AG20443 (cell line): ENCODE results near the gene ROR1.
"Not testable (repeated sequence)": the region's sequence is repeated elsewhere in the genome, so short reads cannot be mapped to it uniquely, and the experiment has no call there.

Experiments
- DNase-seq: peaks from one replicate; pipeline ENCODE4 v3.0.0; 2012; ENCODE audit warnings: low spot score, mixed read lengths

Gene ROR1

DNA sequence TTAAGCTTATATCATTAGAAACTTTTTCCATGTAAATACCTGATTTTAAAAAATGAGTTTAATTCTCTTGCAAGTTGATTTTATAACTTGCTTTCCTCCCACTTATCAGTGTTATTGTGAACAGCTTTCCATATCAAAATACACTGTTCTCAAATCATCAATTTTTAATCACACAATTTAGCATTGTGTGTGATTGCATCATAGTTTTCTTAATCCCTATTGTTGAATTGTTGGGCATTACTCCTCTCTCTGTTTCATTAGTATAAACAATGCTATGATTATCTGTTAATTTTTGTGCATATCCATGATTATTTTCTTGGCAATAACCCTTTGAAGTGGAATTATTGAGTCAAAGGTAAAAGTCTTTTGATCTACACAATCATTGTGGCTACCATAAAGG is 48.7 kb downstream of the ROR1 start:
- no peak for DNase-seq

GRCh38 chr1:63824451-63824850 is 50.6 kb downstream of the ROR1 start:
- DNase-seq = no peak

- DNase-seq = no peak
Observed at GRCh38 chr1:63825111-63825510, 51.3 kb downstream of the ROR1 start.

DNA sequence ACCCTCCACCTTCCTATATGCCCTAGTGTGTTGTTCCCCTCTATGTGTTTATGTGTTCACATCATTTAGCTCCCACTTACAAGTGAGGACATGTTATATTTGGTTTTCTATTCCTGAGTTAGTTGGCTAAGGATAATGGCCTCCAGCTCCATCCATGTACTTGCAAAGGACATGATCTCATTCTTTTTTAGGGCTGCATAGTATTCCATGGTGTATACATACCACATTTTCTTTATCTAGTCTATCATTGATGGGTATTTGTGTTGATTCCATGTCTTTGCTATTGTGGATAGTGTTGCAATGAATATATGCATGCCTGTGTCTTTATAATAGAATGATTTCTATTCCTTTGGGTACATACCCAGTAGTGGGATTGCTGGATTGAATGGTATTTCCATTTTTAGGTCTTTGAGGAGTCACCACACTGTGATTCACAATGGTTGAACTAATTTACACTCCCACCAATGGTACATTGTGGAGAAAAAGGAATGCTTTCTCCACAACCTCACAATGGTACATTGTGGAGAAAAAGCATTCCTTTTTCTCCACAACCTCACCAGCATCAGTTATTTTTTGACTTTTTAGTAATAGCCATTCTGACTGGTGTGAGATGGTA is 52.5 kb downstream of the ROR1 start:
- not testable (repeated sequence) for DNase-seq

DNA sequence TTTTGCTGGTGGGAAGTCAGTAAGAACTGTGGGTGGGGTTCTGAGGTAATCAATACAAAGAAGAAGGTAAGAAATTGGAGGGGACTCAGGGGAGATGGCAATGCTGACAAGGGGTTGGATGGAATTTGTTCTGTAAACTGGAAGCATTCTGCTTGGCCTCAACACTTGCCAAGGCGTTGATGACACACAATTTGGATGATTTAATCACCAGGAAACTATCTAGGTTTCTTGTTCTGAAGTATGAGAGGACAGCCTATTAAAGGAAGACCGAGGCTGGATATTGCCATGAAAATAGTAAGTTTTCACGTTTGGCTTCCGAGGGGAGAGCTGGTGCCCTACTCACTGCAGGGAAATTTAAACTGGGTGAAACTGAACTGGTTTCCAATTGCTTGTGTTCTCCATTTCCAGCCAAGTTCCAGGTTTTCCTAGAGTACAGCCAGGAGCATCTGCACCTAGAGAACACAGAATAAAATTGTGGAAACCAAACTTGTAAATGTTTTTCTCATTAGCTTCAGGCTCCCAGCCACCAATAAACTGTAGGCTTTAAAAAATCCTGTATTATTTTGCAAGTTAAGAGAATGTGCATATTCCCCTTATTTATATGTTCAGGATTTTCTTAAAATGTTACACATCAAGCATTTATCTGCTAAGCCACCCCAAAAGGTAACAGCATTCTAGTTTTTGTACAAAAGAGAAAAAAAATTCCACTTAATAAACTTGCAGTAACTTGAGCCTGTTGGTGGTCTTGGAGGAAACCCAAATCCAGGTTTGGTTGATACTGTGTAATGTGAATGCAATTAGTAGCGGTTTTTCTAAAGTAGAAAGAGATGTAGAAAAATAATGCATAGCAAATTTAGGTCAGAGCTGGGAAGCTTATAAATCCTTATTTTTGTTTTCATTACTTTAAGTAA is 53.8 kb downstream of the ROR1 start:
- DNase-seq = peak; percentile 56

GRCh38 chr1:63828322-63829044 is 54.7 kb downstream of the ROR1 start:
- no peak for DNase-seq

- DNase-seq = peak; percentile 38
Observed at GRCh38 chr1:63829349-63830327, 55.8 kb downstream of the ROR1 start.

DNA sequence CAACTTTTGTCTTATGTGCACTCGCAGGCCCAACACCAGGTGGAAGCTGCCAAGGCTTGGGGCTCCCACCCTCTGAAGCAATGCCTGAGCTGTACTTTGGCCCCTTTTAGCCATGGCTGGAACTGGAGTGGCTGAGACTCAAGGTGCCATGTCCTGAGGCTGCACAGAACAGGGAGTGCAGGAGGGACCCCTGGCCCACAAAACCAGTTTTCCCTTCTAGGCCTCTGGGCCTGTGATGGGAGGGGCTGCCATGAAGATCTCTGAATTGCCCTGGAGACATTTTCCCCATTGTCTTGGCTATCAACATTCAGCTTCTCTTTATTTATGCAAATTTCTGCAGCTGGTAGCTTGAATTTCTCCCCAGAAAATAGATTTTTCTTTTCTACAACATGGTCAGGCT is 57.6 kb downstream of the ROR1 start:
- no peak for DNase-seq

DNA sequence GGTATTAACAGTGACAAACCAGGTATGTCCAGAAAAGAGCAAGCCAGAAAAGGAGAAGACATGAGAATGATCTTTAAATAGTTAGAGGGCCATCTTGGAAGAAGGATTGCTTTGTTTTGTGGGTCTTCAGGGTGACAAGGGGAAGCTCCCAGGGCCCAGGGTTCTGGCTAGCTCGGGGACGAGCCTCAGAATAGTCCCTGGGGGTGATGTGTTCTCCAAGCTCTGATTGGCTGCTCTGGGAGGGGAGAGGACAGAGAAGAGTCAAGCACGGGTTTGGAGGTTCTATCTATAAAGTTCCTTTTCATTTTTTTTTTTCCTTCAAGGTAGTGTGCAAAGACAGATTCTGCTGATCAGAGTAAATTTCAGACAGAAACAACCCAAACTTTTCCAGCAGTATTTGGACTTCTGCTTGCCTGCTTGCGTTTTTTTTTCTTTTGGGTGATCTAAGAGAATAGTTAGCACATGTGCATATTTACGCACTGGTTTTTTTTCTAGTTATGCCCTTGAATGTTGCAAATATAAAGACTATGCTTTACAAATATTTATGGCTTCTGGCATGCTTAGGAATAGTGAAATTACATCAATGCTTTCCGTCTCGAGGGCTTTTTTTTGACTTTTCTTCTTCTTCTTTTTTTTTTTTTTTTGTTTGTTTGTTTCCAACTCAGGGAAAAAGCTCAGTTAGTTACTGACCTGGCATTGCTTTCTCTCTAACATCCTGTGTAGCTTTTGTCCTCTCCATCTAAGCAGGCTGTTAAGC is 59.7 kb downstream of the ROR1 start:
- no peak for DNase-seq

- DNase-seq = no peak
Observed at GRCh38 chr1:63835128-63835527, 61.3 kb downstream of the ROR1 start.

DNA sequence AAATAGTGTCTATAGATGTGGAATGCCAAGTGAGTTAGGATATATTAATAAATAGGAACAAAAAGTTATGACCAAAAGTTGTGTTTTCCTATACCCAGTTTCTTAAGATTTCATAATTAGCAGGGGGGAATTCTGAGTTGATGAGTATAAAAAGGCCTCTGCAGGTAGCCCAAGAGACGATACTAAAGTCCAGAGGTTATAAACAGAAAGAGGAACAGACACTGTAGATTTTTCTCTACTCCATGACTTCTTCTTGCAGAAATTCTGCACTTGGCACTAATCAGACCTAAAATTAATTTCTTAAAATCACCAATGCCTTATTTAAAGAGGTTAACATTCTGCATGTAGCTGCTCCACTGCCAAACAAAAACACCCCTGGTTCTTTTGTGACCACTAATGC is 62.6 kb downstream of the ROR1 start:
- DNase-seq = no peak

DNA sequence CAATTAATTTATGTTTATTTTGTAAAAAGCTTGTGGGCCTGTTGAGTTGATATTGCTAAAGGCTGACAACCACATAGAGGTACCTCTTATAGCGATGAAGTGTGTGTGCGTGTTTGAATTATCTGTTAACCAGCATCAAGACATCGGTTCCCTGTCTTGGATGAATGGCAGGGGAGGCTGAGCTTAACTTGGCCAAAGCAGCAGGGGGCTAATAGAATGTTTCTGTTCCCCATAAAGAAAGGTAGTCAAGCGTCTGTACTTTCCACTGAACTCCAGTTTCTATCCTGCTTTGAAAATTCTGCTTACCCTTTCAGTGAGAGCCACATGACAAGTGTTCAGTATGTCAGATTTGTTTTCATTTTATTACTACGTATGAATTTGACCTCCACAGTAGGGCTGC is 63.0 kb downstream of the ROR1 start:
- no peak for DNase-seq

- no peak for DNase-seq
Observed at GRCh38 chr1:63843010-63843409, 69.2 kb downstream of the ROR1 start.

DNA sequence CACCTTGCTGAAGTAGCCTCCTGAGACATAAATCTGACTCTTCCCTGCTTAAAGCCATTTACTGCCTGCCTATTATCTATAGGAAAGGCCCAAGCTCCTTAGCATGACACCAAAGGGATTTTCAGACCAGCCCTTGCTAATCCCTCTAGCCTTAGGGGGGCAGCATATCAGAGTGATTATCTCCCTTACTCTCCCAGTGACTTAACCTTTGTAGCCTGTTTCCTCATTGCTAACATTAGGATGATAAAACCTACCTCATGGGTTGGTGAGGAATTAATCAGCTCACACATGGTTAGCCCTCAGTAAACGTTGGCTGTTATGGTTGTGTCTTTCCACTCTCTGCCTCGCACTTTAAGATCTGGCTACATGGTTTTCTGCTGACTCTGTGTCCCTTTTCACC is 70.1 kb downstream of the ROR1 start:
- DNase-seq = no peak

DNA sequence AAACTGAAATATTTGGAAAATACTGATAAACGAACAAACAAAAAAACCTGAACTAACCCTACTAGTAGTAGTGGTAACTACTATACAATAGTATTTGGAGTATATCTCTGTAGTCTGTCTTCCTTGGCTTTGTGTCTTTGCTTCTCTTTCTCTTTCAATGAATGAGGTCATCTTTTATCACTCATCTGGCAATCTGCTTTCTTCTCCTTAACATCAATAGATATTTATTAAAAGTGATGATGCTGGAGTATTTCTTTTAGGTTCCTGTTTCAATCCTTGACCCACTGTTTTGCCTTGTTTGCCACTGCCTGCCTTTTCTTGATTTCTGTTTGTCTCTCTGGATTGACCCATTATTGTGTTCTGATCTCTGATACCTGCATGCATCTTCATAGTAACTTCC is 71.5 kb downstream of the ROR1 start:
- DNase-seq = no peak

DNA sequence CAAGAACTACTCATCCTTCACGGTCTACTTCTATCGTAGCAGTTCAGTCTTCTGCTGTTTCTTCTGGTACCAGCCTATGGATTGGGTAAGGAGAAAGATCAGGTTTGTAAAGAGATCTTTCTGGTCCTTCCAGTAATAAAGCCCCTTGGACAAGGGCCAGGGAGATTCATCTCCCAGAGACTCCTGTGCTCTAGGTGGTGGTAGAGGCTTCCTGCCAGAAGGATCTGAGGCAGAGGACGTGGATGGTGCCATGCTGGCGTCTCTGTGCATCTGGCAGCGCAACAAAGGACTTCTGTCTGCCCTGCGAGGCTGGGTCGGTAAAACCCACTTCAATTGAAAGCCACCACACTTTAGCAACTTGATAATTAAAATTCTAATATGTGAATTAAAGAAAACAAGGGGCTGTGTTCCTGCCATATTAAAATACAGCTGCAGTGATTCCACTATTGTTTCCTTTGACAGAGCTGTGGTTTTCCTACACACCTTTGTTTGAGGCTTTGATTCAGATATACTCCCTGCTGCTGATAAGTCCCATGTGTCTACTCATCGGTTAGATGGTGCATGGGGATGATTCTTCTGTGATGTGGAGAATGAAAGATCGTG is 73.6 kb downstream of the ROR1 start:
- no peak for DNase-seq

DNA sequence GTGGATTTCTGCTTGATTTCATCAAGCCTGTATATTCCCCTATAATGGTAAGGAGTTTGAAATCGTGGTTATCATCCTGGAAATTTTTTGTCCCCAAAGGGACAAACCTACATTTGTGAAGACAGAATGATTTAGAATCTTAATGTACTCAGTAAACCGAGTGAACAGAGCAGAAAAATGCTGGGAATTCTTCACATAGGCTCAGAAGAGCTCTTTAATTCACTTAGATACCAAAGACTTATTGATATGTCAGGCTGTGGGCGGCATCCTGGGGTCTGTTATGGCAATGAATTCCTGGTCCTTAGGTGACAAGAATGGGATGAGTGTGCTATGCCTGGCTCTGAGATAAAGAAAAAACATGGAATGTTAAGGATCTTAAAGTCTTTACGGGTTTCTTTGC is 74.9 kb downstream of the ROR1 start:
- DNase-seq = no peak

- DNase-seq = no peak
Observed at GRCh38 chr1:63849149-63849548, 75.3 kb downstream of the ROR1 start.

- DNase-seq = no peak
Observed at GRCh38 chr1:63854091-63854490, 80.3 kb downstream of the ROR1 start.

- no peak for DNase-seq
Observed at GRCh38 chr1:63855942-63856341, 82.1 kb downstream of the ROR1 start.

GRCh38 chr1:63856924-63857323 is 83.1 kb downstream of the ROR1 start:
- DNase-seq = no peak
